HG03571 (cell line): ENCODE data around the gene GNG4.

Experiments
- ATAC-seq: cut with Tn5 transposase; IDR thresholded peaks from one replicate; pipeline ENCODE4 v1.9.1; 2021; ENCODE audit not compliant: unreplicated experiment

The GNG4 gene

GRCh38 chr1:235500971-235501540, 148.5 kb downstream of the GNG4 start:
- no peak for ATAC-seq
